Fibroblast of lung (primary cell): Measurements from ENCODE around the gene ASAP3.

Source experiments
- CTCF ChIP-seq, 2 donors: IDR thresholded peaks in 1 of 2; conservative IDR thresholded peaks in 1 of 2; 1 replicate in 1 of 2; 2 replicates in 1 of 2; pipeline ENCODE4 v1.5.1; 2011 to 2012; ENCODE audit warnings: low read length in 2 of 2, control low read depth in 1 of 2, inconsistent platforms in 1 of 2, low read depth in 1 of 2, mild to moderate bottlenecking in 1 of 2
- EZH2 ChIP-seq: IDR thresholded peaks from 2 replicates; pipeline ENCODE4 v1.5.1; 2012; ENCODE audit warnings: low read length, control low read depth, mild to moderate bottlenecking; ENCODE audit errors: missing control alignments

GRCh38 chr1:23533246-23534023, 49.5 kb upstream of the ASAP3 start:
- no peak for TF ChIP-seq CTCF (conservative IDR thresholded peaks at IDR 0.05 in 1 of 2, IDR thresholded peaks at IDR 0.05 in 1 of 2; ENCODE audit: low read depth in 1 of 2, low read length in 2 of 2)
- no peak for TF ChIP-seq EZH2
